Hepatocyte (in vitro differentiated cells): ENCODE results near the gene SSR3. TPM values are rescaled to one million over a fixed set of nuclear protein-coding genes. Genes with fewer than 3 reads are reported as not detected.

Experiments
- DNase-seq: peaks from one replicate; pipeline ENCODE4 v3.0.0-alpha.2; 2016; ENCODE audit warnings: low spot score
- H2AFZ ChIP-seq: fragments of 200-600 bp; sonication (generic); 2 replicates; pipeline ENCODE4 v1.6.0; 2016; ENCODE audit warnings: antibody characterized with exemption, mild to moderate bottlenecking
- H3K27ac ChIP-seq: fragments of 200-600 bp; sonication (generic); 2 replicates; pipeline ENCODE4 v1.5.1; 2016; ENCODE audit warnings: mild to moderate bottlenecking
- H3K27me3 ChIP-seq: fragments of 200-600 bp; sonication (generic); 2 replicates; pipeline ENCODE4 v1.6.1; 2016
- H3K36me3 ChIP-seq: fragments of 200-600 bp; sonication (generic); replicated peaks from 2 replicates; pipeline ENCODE4 v1.5.1; 2016; ENCODE audit warnings: low read depth; ENCODE audit not compliant: insufficient read depth
- H3K4me1 ChIP-seq: fragments of 200-600 bp; sonication (generic); 2 replicates; pipeline ENCODE4 v1.5.1; 2016; ENCODE audit warnings: mild to moderate bottlenecking, moderate library complexity; ENCODE audit not compliant: insufficient read depth
- H3K4me2 ChIP-seq: fragments of 200-600 bp; sonication (generic); 2 replicates; pipeline ENCODE4 v1.6.0; 2016
- H3K4me3 ChIP-seq: fragments of 200-600 bp; sonication (generic); 2 replicates; pipeline ENCODE4 v1.5.1; 2016; ENCODE audit warnings: mild to moderate bottlenecking
- H3K79me2 ChIP-seq: fragments of 200-600 bp; sonication (generic); 2 replicates; pipeline ENCODE4 v1.6.0; 2017; ENCODE audit warnings: mild to moderate bottlenecking
- H3K9me2 ChIP-seq: fragments of 200-600 bp; sonication (generic); replicated peaks from 2 replicates; pipeline ENCODE4 v1.6.0; 2017; ENCODE audit warnings: mild to moderate bottlenecking; ENCODE audit not compliant: insufficient read depth
- H3K9me3 ChIP-seq: fragments of 200-600 bp; sonication (generic); 2 replicates; pipeline ENCODE4 v1.5.1; 2016; ENCODE audit warnings: low read depth, mild to moderate bottlenecking
- H4K20me1 ChIP-seq: fragments of 200-600 bp; sonication (generic); 2 replicates; pipeline ENCODE4 v1.6.0; 2016; ENCODE audit warnings: mild to moderate bottlenecking; ENCODE audit not compliant: insufficient read depth, poor library complexity, severe bottlenecking
- CTCF ChIP-seq: fragments of 200-600 bp; sonication (generic); IDR thresholded peaks from 2 replicates; pipeline ENCODE4 v1.5.1; 2016; ENCODE audit warnings: antibody characterized with exemption, mild to moderate bottlenecking; ENCODE audit not compliant: poor library complexity
- EZH2 ChIP-seq: fragments of 200-600 bp; sonication (generic); IDR thresholded peaks from 2 replicates; pipeline ENCODE4 v1.6.1; 2016; ENCODE audit warnings: antibody characterized with exemption, mild to moderate bottlenecking, borderline replicate concordance
- EZH2phosphoT487 ChIP-seq: fragments of 200-600 bp; sonication (generic); IDR thresholded peaks from one replicate; pipeline ENCODE4 v1.6.1; 2018; ENCODE audit warnings: antibody characterized with exemption, mild to moderate bottlenecking, low read depth, moderate library complexity; ENCODE audit not compliant: unreplicated experiment, severe bottlenecking
- WGBS: methylation state at CpG from one replicate; pipeline ENCODE4 v1.1.6; 2016; ENCODE audit warnings: low lambda C conversion rate; ENCODE audit errors: missing lambda C conversion rate; 5-methylcytosine and 5-hydroxymethylcytosine counted together
- polyA plus RNA-seq: library from polyadenylated mRNA; unstranded; fragments of >200 nt; fragmentation: Nextera tagmentation; extraction: Ambion mirVana; gene quantifications from 2 replicates; pipeline ENCODE4 v1.2.1, GENCODE V29; 2016
- total RNA-seq: library from RNA; depleted of rRNA; stranded (reverse); fragments of >200 nt; gene quantifications from 2 replicates; pipeline ENCODE4 v1.2.3, GENCODE V29; 2014

SSR3 gene
- total RNA-seq (176 and 189 TPM in 2 replicates), polyA plus RNA-seq (221 and 271 TPM in 2 replicates)

- peak within 1 kb of the TSS; percentile 78 for H3K4me2 ChIP-seq
- peak within 1 kb of the TSS; percentile 54 for H3K4me3 ChIP-seq
- no peaks in the 10 kb centered on the region for H3K9me2 ChIP-seq
- peak; percentile 100 for DNase-seq
- peak within 1 kb of the TSS; percentile 66 for H2AFZ ChIP-seq
- H3K9me3 ChIP-seq: no peaks in the 10 kb centered on the region
- 6% methylated on average over 60 of the region's 60 CpGs for WGBS
- TF ChIP-seq CTCF (no peak), EZH2 (no peak), EZH2phosphoT487 (no peak)
- no peaks in the 10 kb centered on the region for H3K36me3 ChIP-seq
- peaks cover 17% of the 10 kb centered on the region for H3K4me1 ChIP-seq
- peaks cover 23% of the 10 kb centered on the region for H4K20me1 ChIP-seq
- peak within 1 kb of the TSS; percentile 90 for H3K27ac ChIP-seq
- H3K79me2 ChIP-seq: peaks cover 45% of the 10 kb centered on the region
- no peaks in the 10 kb centered on the region for H3K27me3 ChIP-seq
Measured at GRCh38 chr3:156554842-156555687, at the start of gene SSR3. Gene SSR3 (minus strand): TSS chr3:156555117. CDS start chr3:156555089, 28 bp downstream.

- no peak overlapping the region for H2AFZ ChIP-seq
- H3K79me2 ChIP-seq: no peaks in the 10 kb centered on the region
- TF ChIP-seq CTCF (no peak), EZH2 (no peak)
- H4K20me1 ChIP-seq: no peaks in the 10 kb centered on the region
- H3K9me3 ChIP-seq: no peaks in the 10 kb centered on the region
- peaks cover 14% of the 10 kb centered on the region for H3K4me1 ChIP-seq
- WGBS: 100% methylated on average over 2 of the region's 2 CpGs
- H3K4me3 ChIP-seq: no peak overlapping the region
- DNase-seq: no peak
- H3K36me3 ChIP-seq: no peaks in the 10 kb centered on the region
- no peak overlapping the region for H3K4me2 ChIP-seq
- no peak overlapping the region for H3K27ac ChIP-seq
- no peaks in the 10 kb centered on the region for H3K27me3 ChIP-seq
- H3K9me2 ChIP-seq: no peaks in the 10 kb centered on the region
Measured at GRCh38 chr3:156604064-156604641, 49.2 kb upstream of the SSR3 start.

- no peak overlapping the region for H3K4me2 ChIP-seq
- H3K36me3 ChIP-seq: no peaks in the 10 kb centered on the region
- no peak overlapping the region for H2AFZ ChIP-seq
- WGBS: 94% methylated on average over 2 of the region's 2 CpGs
- H3K27ac ChIP-seq: no peak overlapping the region
- no peaks in the 10 kb centered on the region for H3K9me3 ChIP-seq
- H3K9me2 ChIP-seq: no peaks in the 10 kb centered on the region
- no peaks in the 10 kb centered on the region for H4K20me1 ChIP-seq
- H3K4me3 ChIP-seq: no peak overlapping the region
- TF ChIP-seq EZH2phosphoT487: no peak
- no peak for TF ChIP-seq EZH2
- TF ChIP-seq CTCF: no peak
- H3K27me3 ChIP-seq: no peaks in the 10 kb centered on the region
- peaks cover 14% of the 10 kb centered on the region for H3K4me1 ChIP-seq
- no peak for DNase-seq
- H3K79me2 ChIP-seq: no peaks in the 10 kb centered on the region
Measured at GRCh38 chr3:156603379-156604017, 48.6 kb upstream of the SSR3 start.
